T-helper 2 cell treated with Interferon-gamma antibody and Interleukin-4, amounts not matched to agents 100 ng/mL and 5 ng/mL, for 36 hours (primary cell): Measurements from ENCODE around the gene ZNF586. TPM values are rescaled to one million over a fixed set of nuclear protein-coding genes. Genes with fewer than 3 reads are reported as not detected.
"Not testable (repeated sequence)": the region's sequence is repeated elsewhere in the genome, so short reads cannot be mapped to it uniquely, and the experiment has no call there.

Experiments
- intact Hi-C: fragments of 100-400 bp; cut with micrococcal nuclease; formaldehyde crosslinking; loops from one replicate; pipeline ENCODE4 v1.15.1; 2023
- total RNA-seq: library from RNA; stranded (reverse); gene quantifications from 2 replicates; pipeline ENCODE4 v1.2.3, GENCODE V29; 2022

The ZNF586 gene
- total RNA-seq = 16.8 and 17.2 TPM in 2 replicates

GRCh38 chr19:57769345-57770131, at the start of gene ZNF586:
Gene ZNF586, plus strand, starts transcription at chr19:57769676. Its CDS starts 167 bp downstream, at chr19:57769843.
- intact Hi-C loops = loop anchor here (1.0 kb wide), 3 partner anchors 23 to 233 kb away; partner anchors contain the start of genes ZNF552, ZNF606 and ZNF776

GRCh38 chr19:57719901-57720519, 49.5 kb upstream of the ZNF586 start:
- intact Hi-C loops = no loop called here

- intact Hi-C loops = no loop called here
These were observed 48.6 kb upstream of the ZNF586 start for GRCh38 chr19:57720878-57721277.

GRCh38 chr19:57738320-57738719, 31.2 kb upstream of the ZNF586 start:
- intact Hi-C loops = not testable (repeated sequence)

GRCh38 chr19:57738770-57739169, 30.7 kb upstream of the ZNF586 start:
- intact Hi-C loops = not testable (repeated sequence)

- intact Hi-C loops = loop anchor here (1.0 to 10.0 kb wide), 8 partner anchors 20 to 408 kb away; partner anchors contain the start of genes ZNF211, ZNF329, ZNF416 and ZNF417
These were observed 22.6 kb upstream of the ZNF586 start, which contains the start of gene ZNF776 for GRCh38 chr19:57746580-57747471. Gene ZNF776, plus strand, starts transcription at chr19:57746815. Its CDS starts 244 bp downstream, at chr19:57747059.

GRCh38 chr19:57747472-57747807, 22.0 kb upstream of the ZNF586 start:
- intact Hi-C loops = loop anchor here (2.0 to 10.0 kb wide), 3 partner anchors 67 to 407 kb away; partner anchors contain the start of genes ZNF329, ZNF552 and ZNF606

GRCh38 chr19:57748029-57748428, 21.4 kb upstream of the ZNF586 start:
- intact Hi-C loops = loop anchor here (5.0 to 10.0 kb wide), 2 partner anchors 254 to 407 kb away; partner anchors contain the start of genes ZNF329 and ZNF606

GRCh38 chr19:57754091-57754673, 15.3 kb upstream of the ZNF586 start:
- intact Hi-C loops = no loop called here

- intact Hi-C loops = no loop called here
These were observed 14.4 kb upstream of the ZNF586 start for GRCh38 chr19:57755031-57755430.

- intact Hi-C loops = no loop called here
These were observed 11.5 kb upstream of the ZNF586 start for GRCh38 chr19:57757941-57758340.

GRCh38 chr19:57759096-57759495, 10.4 kb upstream of the ZNF586 start:
- intact Hi-C loops = no loop called here

- intact Hi-C loops = no loop called here
These were observed 1.9 kb downstream of the ZNF586 start for GRCh38 chr19:57771417-57771816.

- intact Hi-C loops = no loop called here
These were observed 4.0 kb downstream of the ZNF586 start for GRCh38 chr19:57773488-57773887.

- intact Hi-C loops = no loop called here
These were observed 7.4 kb downstream of the ZNF586 start for GRCh38 chr19:57776764-57777296.

- intact Hi-C loops = no loop called here
These were observed 8.9 kb downstream of the ZNF586 start for GRCh38 chr19:57778336-57778735.

- intact Hi-C loops = no loop called here
These were observed 9.9 kb downstream of the ZNF586 start for GRCh38 chr19:57779220-57779845.

- intact Hi-C loops = no loop called here
These were observed 16.8 kb downstream of the ZNF586 start for GRCh38 chr19:57786286-57786685.

- intact Hi-C loops = no loop called here
These were observed 17.4 kb downstream of the ZNF586 start for GRCh38 chr19:57786906-57787305.

GRCh38 chr19:57788114-57788692, 18.7 kb downstream of the ZNF586 start:
- intact Hi-C loops = no loop called here
